Hepatocyte (in vitro differentiated cells): ENCODE results near the gene FSIP1. TPM values are rescaled to one million over a fixed set of nuclear protein-coding genes. Genes with fewer than 3 reads are reported as not detected.

Experiments used
- DNase-seq: peaks from one replicate; pipeline ENCODE4 v3.0.0-alpha.2; 2016; ENCODE audit warnings: low spot score
- H2AFZ ChIP-seq: fragments of 200-600 bp; sonication (generic); 2 replicates; pipeline ENCODE4 v1.6.0; 2016; ENCODE audit warnings: antibody characterized with exemption, mild to moderate bottlenecking
- H3K27ac ChIP-seq: fragments of 200-600 bp; sonication (generic); 2 replicates; pipeline ENCODE4 v1.5.1; 2016; ENCODE audit warnings: mild to moderate bottlenecking
- H3K27me3 ChIP-seq: fragments of 200-600 bp; sonication (generic); 2 replicates; pipeline ENCODE4 v1.6.1; 2016
- H3K36me3 ChIP-seq: fragments of 200-600 bp; sonication (generic); replicated peaks from 2 replicates; pipeline ENCODE4 v1.5.1; 2016; ENCODE audit warnings: low read depth; ENCODE audit not compliant: insufficient read depth
- H3K4me1 ChIP-seq: fragments of 200-600 bp; sonication (generic); 2 replicates; pipeline ENCODE4 v1.5.1; 2016; ENCODE audit warnings: mild to moderate bottlenecking, moderate library complexity; ENCODE audit not compliant: insufficient read depth
- H3K4me2 ChIP-seq: fragments of 200-600 bp; sonication (generic); 2 replicates; pipeline ENCODE4 v1.6.0; 2016
- H3K4me3 ChIP-seq: fragments of 200-600 bp; sonication (generic); 2 replicates; pipeline ENCODE4 v1.5.1; 2016; ENCODE audit warnings: mild to moderate bottlenecking
- H3K79me2 ChIP-seq: fragments of 200-600 bp; sonication (generic); 2 replicates; pipeline ENCODE4 v1.6.0; 2017; ENCODE audit warnings: mild to moderate bottlenecking
- H3K9me2 ChIP-seq: fragments of 200-600 bp; sonication (generic); replicated peaks from 2 replicates; pipeline ENCODE4 v1.6.0; 2017; ENCODE audit warnings: mild to moderate bottlenecking; ENCODE audit not compliant: insufficient read depth
- H3K9me3 ChIP-seq: fragments of 200-600 bp; sonication (generic); 2 replicates; pipeline ENCODE4 v1.5.1; 2016; ENCODE audit warnings: low read depth, mild to moderate bottlenecking
- H4K20me1 ChIP-seq: fragments of 200-600 bp; sonication (generic); 2 replicates; pipeline ENCODE4 v1.6.0; 2016; ENCODE audit warnings: mild to moderate bottlenecking; ENCODE audit not compliant: insufficient read depth, poor library complexity, severe bottlenecking
- CTCF ChIP-seq: fragments of 200-600 bp; sonication (generic); IDR thresholded peaks from 2 replicates; pipeline ENCODE4 v1.5.1; 2016; ENCODE audit warnings: antibody characterized with exemption, mild to moderate bottlenecking; ENCODE audit not compliant: poor library complexity
- EZH2 ChIP-seq: fragments of 200-600 bp; sonication (generic); IDR thresholded peaks from 2 replicates; pipeline ENCODE4 v1.6.1; 2016; ENCODE audit warnings: antibody characterized with exemption, mild to moderate bottlenecking, borderline replicate concordance
- EZH2phosphoT487 ChIP-seq: fragments of 200-600 bp; sonication (generic); IDR thresholded peaks from one replicate; pipeline ENCODE4 v1.6.1; 2018; ENCODE audit warnings: antibody characterized with exemption, mild to moderate bottlenecking, low read depth, moderate library complexity; ENCODE audit not compliant: unreplicated experiment, severe bottlenecking
- WGBS: methylation state at CpG from one replicate; pipeline ENCODE4 v1.1.6; 2016; ENCODE audit warnings: low lambda C conversion rate; ENCODE audit errors: missing lambda C conversion rate; 5-methylcytosine and 5-hydroxymethylcytosine counted together
- polyA plus RNA-seq: library from polyadenylated mRNA; unstranded; fragments of >200 nt; fragmentation: Nextera tagmentation; extraction: Ambion mirVana; gene quantifications from 2 replicates; pipeline ENCODE4 v1.2.1, GENCODE V29; 2016
- total RNA-seq: library from RNA; depleted of rRNA; stranded (reverse); fragments of >200 nt; gene quantifications from 2 replicates; pipeline ENCODE4 v1.2.3, GENCODE V29; 2014

Gene FSIP1
- total and polyA plus RNA-seq, 2 experiments from 2014 or later: 0.60 to 0.79 TPM

- 94% methylated on average over 6 of the region's 6 CpGs for WGBS
- Histone ChIP-seq H4K20me1 (no peaks in the 10 kb centered on the region), H3K79me2 (no peaks in the 10 kb centered on the region), H3K4me3 (no peak overlapping the region), H3K9me3 (no peaks in the 10 kb centered on the region), H3K4me1 (peaks cover 4% of the 10 kb centered on the region), H3K36me3 (no peaks in the 10 kb centered on the region), H2AFZ (no peak overlapping the region), H3K27me3 (no peaks in the 10 kb centered on the region), H3K27ac (peak overlapping the region; percentile 68), H3K4me2 (no peak overlapping the region), H3K9me2 (no peaks in the 10 kb centered on the region)
- TF ChIP-seq CTCF: no peak
- no peak for TF ChIP-seq EZH2
- TF ChIP-seq EZH2phosphoT487: no peak
- DNase-seq: no peak
Observed at GRCh38 chr15:39597751-39598185, 184.9 kb downstream of the FSIP1 start.

GRCh38 chr15:39597336-39597735, 185.3 kb downstream of the FSIP1 start:
- peaks cover 4% of the 10 kb centered on the region for H3K4me1 ChIP-seq
- 89% methylated on average over 2 of the region's 2 CpGs for WGBS
- H3K27ac ChIP-seq: peak overlapping the region; percentile 68
- no peaks in the 10 kb centered on the region for H3K9me3 ChIP-seq
- no peak overlapping the region for H2AFZ ChIP-seq
- H4K20me1 ChIP-seq: no peaks in the 10 kb centered on the region
- H3K4me2 ChIP-seq: no peak overlapping the region
- TF ChIP-seq EZH2phosphoT487 (no peak), EZH2 (no peak), CTCF (no peak)
- H3K9me2 ChIP-seq: no peaks in the 10 kb centered on the region
- H3K27me3 ChIP-seq: no peaks in the 10 kb centered on the region
- H3K36me3 ChIP-seq: no peaks in the 10 kb centered on the region
- no peak for DNase-seq
- H3K4me3 ChIP-seq: no peak overlapping the region
- no peaks in the 10 kb centered on the region for H3K79me2 ChIP-seq

GRCh38 chr15:39596358-39597051, 186.1 kb downstream of the FSIP1 start:
- TF ChIP-seq EZH2: no peak
- no peak for TF ChIP-seq EZH2phosphoT487
- H2AFZ ChIP-seq: no peak overlapping the region
- H3K9me2 ChIP-seq: no peaks in the 10 kb centered on the region
- no peaks in the 10 kb centered on the region for H3K79me2 ChIP-seq
- H3K27me3 ChIP-seq: no peaks in the 10 kb centered on the region
- WGBS: 49% methylated on average over 5 of the region's 5 CpGs
- peak overlapping the region; percentile 33 for H3K27ac ChIP-seq
- H3K9me3 ChIP-seq: no peaks in the 10 kb centered on the region
- peaks cover 4% of the 10 kb centered on the region for H3K4me1 ChIP-seq
- no peaks in the 10 kb centered on the region for H3K36me3 ChIP-seq
- no peaks in the 10 kb centered on the region for H4K20me1 ChIP-seq
- H3K4me3 ChIP-seq: no peak overlapping the region
- no peak overlapping the region for H3K4me2 ChIP-seq
- no peak for DNase-seq

GRCh38 chr15:39595338-39596221, 187.1 kb downstream of the FSIP1 start:
- H3K9me3 ChIP-seq: no peaks in the 10 kb centered on the region
- no peak overlapping the region for H3K4me2 ChIP-seq
- H3K4me1 ChIP-seq: peaks cover 4% of the 10 kb centered on the region
- no peaks in the 10 kb centered on the region for H3K9me2 ChIP-seq
- H2AFZ ChIP-seq: no peak overlapping the region
- DNase-seq: no peak
- peak overlapping the region; percentile 33 for H3K27ac ChIP-seq
- no peak overlapping the region for H3K4me3 ChIP-seq
- no peaks in the 10 kb centered on the region for H3K36me3 ChIP-seq
- H3K79me2 ChIP-seq: no peaks in the 10 kb centered on the region
- H3K27me3 ChIP-seq: no peaks in the 10 kb centered on the region
- WGBS: 88% methylated on average over 8 of the region's 8 CpGs
- no peaks in the 10 kb centered on the region for H4K20me1 ChIP-seq
- TF ChIP-seq EZH2: no peak
- TF ChIP-seq EZH2phosphoT487: no peak
- no peak for TF ChIP-seq CTCF
